Ramos (cell line): Measurements from ENCODE around the gene MVB12B.

Experiments
- in situ Hi-C: fragments of 300-500 bp; cut with MboI; formaldehyde crosslinking; loops from one replicate; pipeline ENCODE4 v1.14.3; 2022; ENCODE audit warnings: low sequenced_read_pairs; ENCODE audit not compliant: unreplicated experiment

Gene MVB12B

DNA sequence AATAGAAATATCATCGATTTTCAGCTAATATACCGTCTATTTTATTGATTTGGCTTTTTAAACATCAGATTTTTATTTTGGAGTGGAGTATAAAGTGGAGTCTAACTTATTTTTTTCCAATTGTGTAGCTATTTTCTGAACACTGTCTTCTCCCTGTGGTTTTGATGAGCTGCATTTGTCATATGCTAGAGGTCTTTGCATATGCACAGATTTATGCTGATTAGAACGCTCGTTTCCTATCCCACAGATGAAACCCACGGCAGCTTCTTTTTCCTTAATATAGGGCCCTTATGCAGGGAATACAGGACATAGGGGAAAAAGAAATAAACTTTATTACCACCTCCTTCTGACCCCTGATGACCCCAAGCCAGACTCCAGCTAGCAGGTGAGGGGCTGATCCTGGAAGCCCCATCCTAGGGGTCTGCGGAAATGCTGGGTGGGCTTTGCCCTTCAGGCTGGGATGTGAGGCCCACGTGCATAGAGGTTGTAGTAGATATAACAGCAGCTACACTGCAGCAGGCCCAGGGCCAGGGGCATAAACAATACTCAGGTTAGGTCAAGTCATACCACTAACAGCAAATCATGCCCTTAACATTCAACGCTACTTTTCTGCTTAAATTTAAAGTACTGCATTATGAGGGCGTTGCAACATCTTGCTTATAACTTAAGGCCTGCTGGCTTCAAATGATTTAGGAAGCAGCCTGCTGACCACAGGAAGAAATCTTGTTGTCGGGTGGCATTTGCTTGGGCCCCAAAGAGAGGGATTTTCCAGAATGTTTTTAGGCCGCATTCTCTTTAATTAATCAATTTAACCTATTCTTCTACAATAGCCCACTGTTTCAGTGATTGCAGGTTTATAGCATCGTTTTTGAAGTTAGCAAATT lies 28.5 kb downstream of the MVB12B start:
- in situ Hi-C loops: no loop called here

DNA sequence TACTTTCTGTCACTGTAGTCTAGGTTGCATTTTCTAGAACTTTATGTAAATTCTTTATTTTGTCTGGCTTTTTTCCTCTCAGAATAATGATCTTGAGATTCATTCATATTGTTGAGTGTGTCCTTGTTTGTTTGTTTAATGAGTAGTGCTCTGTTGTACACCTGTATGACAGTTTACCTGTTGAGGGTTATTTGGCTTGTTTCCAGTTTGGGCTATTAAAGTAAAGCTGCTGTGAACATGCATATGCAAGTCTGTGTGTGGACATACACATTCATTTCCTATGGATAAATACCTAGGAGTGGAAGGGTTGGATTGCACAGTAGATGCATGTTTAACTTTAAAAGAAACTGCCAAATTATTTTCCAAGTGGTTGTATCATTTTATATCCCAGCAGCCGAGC lies 30.4 kb downstream of the MVB12B start:
- in situ Hi-C loops: no loop called here

DNA sequence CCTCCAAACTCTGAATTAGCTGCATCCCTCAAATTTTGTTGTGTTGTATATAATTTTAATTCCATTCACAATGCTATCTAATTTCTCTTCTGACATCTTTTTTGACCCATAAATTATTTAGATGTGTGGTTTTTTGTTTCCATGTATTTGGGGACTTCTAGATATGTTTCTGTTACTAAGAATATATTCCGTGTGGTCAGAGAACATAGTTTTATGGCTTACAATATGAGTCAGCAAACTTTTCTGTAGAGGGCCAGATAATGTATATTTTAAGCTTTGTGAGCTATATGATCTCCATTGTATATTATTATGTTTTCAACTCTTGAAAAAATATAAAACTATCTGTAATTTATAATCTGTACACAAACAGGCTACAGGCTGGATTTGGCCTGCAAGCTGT lies 33.4 kb downstream of the MVB12B start:
- in situ Hi-C loops: no loop called here

DNA sequence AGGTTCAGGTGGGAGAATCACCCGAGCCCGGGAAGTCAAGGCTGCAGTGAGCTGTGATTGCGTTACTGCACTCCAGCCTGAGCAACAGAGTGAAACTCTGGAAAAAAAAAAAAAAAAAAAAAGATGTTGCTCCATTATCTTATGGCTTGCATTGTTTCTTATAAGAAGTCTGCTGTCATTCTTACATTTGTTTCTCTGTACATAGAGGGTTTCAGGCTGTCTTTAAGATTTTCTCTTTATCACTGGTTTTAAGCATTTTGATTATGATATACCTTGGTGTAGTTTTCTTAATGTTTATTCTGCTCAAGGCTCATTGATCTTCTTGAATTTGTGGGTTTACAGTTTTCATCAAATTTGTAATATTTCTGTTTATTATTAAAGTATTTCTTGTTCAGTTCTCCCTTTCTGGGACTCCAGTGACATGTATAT lies 35.2 kb downstream of the MVB12B start:
- in situ Hi-C loops: no loop called here

DNA sequence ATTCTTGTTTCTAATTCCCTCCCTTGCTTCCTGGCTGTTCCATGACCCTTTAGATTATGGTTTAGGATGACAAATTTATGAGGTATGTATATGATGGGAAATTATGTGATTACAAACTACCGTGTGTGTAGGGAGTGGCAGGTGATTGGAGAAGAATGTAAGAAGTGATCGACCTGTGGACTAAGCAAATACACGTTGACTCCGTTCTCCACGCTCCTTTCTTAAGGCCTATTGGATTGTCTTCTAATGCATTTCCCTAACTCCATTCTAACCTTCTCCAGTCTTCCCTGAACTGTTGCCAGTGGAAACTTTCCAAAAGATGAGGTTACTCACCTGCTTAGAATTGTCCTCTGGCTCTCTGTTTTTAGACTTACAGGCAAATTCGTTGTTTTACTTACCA lies 36.6 kb downstream of the MVB12B start:
- in situ Hi-C loops: no loop called here

DNA sequence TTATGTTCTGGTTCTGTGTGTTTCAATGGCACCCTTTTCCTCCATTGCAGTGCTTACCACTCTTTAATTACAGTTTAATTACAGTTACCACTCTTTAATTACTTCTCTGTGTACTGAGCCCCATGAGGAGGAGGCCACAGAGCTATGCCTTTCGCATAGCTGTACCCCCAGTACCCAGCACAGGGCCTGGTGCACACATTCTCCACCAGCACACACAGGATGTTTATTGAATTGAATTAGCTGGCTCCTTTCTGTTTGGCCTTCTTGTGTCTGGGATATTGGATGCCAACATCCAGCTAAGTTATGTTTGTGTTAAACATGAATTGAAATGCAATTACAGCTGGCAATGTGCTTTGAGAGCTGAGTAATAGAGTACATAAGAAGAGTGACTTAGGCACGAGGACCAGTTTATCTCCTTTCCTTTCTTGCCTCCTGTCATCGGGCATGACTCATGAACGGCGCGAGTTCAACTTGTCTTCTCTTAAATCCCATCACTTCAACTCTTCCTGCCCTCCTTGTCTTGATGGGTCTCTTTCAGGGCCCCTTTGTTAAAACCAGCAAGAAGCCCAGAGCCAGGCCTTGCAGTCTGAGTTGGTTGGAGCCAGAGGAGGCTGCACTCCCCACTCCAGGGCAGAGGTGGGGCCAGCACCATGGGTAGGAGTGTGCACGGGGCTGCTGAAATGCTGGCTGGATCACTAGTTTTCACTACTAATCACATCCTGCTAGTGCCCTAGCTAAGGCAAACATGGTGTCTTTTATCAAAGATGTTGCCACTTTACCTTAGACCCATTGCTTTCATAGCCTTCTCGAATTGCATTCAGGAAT lies 37.4 kb downstream of the MVB12B start:
- in situ Hi-C loops: no loop called here

DNA sequence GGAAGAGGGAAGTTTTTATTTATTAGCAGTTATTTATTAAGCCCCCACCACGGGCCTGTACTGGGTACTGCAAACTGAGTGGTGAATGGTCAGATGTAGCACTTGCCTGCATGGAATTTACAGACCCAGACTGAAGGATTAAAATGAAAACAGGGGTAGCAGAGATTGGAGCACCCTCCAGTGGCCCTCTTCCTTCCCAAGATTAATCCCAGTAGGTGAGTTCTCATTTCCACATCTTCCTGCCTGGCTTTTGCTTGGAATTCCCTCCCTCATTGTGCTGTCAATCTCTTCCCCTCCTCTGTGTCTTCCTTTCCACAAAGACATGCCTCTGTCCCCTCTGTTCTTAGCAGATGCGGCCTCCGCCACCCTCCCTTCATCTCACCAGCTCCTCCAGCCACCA lies 39.2 kb downstream of the MVB12B start:
- in situ Hi-C loops: no loop called here

DNA sequence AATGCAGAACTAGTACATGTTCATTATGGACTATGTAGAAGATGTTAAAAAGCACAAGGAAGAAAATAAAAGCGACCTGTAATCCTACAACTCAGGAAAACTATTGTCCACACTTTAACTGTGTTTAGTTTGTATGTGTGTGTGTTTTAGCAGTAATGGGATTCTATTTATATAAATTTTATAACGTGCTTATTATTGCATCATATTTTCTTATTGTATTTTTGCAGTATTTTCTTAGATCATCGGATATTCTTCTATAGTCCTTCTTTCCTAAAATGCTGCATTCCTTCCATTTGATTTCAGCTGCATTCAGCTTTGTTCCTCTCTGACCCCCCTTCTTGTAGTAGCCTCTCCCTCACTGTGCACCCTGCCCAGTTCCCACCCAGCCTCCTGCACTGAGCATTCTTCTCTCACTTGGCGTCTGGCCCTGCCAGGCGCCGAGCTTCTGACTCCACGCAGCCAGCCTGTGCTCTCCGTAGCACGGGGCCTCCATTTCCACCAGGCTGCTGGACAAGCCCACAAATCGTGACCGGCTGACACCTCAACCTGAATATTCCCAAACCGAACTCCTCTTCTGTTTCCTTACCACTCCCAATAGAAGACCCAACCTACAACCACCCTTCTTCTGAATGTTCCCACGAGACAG lies 39.9 kb downstream of the MVB12B start:
- in situ Hi-C loops: no loop called here

DNA sequence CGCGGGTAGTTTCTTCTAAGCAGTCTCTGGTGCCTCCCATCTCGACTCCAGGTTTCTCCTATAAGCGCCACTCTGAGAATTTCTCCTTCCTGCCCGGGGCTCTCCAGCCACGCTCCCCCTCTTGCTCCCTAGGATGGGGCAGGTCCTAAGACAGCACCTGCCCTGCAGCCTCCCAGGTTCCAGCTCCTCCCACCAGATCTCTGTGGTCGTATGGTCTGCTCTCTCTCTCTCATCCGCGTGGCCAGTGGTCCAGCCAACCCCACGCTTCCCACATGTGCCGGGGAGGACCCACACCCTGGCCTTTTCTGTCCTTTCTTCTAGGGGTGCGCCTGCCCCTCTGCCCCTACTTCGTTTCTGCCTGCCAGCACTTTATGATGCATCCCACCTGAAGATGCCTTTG lies 40.5 kb downstream of the MVB12B start:
- in situ Hi-C loops: no loop called here

DNA sequence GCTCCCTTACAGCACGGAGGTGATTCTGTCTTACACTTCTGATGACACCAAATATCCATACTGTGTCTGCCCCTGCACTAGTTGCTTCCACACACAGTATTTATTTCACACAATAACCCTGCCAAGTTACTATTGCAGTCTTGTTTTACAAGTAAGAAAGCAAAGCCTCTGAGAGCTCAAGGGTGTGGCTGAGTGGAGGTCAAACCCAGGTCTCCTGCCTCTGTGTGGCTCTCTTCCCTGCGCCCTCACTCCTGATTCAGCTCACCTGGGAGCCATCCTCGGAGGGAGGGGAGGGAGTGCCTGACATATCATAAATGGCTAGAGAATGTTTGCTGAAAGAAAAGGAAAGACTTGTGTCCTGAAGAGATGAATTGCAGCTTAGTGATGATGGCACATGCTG lies 41.0 kb downstream of the MVB12B start:
- in situ Hi-C loops: no loop called here

DNA sequence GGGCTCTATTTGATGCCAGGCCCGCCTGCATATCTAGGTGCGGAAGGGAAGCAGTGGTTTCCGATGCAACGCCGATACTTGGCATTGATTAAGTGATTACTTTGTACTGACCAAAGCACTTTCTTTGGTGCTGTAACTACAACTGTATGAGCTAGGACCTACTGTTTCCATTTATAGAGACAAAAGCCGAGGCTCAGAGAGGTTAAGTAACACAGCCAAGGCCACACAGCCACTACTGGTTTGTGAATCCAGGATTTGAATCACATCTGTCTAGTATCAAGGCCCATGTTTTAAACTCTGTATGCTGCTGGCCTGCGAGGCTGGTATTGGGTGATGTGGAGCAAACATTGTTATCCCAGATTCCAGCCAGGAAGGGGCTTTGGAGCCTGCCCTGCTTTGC lies 41.4 kb downstream of the MVB12B start:
- in situ Hi-C loops: no loop called here

DNA sequence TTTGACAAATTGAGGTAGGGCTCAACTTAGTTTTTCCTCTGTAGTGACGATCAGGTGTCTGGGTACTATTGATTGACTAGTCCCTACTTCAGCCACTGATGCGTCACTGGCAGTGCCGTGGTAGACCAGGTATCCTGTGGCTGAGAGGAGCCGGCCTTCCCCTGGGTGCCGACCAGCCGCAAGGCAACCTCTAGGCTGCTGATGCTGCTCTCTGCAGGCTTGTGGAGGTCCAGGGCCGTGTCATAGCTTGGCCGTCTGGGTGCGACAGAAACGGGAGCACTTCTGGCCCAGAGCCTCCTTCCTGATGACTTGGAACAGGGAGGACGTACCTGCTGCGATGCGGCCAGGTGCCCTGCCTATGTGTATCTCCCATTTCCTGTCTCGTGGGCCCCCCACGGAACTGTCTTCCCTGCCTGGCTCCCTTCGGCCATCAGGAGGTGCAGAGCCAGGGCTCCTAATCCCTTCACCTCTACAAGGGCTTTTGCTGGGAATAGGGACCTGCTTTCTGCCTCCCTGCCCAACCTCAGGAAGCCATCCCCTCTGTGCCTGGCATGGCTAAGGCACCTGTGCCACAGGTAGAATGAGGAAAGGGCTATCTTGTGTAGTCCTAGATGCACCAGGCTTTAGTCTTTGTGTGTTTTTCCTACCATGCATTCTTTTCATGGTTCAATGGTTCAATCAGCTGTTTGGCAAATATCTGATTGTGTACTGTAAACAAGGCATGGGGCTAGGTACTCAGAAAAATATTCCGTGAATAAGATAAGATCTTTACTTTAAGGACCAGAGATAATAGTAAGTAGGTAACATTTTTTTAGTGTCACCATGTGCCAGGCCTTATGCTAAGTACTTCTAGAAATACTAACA lies 44.6 kb downstream of the MVB12B start:
- in situ Hi-C loops: no loop called here

DNA sequence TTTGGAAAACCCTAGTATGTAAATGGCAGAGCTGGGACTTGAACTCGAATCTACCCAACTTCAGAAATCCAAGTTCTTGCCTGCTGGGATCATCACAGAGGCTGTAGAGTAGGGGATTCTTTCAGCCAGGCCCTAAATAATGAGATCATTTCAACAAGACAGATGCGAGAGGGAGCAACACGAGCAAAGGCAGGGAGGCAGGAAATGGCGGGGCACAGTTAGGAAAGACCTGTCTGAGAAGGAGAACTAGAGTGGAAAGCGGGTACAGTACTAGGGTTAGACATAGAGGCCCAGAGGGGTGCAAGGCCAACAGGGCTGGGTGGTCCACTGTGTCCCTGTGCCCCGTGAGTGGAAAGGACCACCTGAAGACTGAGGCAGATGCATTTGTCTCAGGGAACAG lies 46.1 kb downstream of the MVB12B start:
- in situ Hi-C loops: no loop called here

DNA sequence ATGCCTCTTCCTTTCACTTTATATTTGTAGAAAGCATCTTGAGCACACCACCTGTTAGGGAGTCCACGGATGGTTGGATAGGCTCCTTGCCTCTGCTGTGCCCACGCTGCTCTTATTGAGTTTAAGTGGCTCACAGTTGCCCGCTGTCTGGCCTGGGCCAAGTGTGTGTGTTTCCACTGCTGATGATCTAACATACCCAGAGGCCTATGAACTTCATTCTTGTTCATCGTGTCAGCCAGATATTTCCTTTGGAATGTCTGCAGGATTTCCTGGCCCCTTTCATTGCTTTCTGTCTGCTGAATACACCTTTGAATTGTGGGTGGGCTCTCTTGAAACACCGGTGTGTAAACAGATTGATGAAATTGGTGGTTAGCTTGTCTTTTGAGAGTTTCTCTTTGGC lies 46.6 kb downstream of the MVB12B start:
- in situ Hi-C loops: no loop called here

DNA sequence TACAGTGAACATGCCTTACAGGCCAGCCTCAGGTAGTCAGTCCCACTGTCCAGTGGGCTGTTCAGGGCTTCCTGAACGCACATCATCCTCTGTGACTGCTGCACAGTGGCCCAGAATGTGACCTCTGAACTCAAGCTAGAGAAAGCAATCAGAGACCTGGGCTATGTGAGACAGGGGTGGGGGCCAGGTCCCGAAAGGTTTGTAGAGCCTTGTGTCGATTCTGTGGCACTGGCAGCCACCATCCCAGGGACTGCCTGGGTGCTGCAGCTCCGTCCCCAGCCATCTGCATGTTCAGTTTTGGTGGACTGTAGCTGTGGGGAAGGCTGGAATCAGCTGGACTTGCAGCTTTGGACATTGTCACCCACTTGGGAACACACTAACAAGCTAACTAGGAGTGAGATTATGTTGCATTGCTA lies 47.7 kb downstream of the MVB12B start:
- in situ Hi-C loops: no loop called here

DNA sequence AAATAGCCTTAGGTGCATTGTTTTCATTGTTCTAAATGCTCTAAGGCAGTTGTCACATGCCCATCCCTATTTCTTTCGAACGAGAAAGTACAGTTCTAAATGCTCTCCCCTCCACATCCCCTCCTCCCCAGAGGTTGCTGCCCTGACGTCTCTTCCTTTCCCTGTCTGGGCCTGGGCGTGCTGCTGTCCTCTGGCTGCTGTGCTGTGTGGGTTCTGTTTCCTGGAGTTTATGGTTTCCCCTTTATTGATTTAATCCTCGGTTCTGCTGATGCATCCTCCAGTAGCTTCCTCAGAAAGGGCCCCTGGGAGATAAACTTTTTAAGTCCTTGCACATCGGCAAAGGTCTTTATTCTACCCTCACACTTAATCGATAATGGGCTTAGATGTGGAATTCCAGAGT lies 48.8 kb downstream of the MVB12B start:
- in situ Hi-C loops: no loop called here

DNA sequence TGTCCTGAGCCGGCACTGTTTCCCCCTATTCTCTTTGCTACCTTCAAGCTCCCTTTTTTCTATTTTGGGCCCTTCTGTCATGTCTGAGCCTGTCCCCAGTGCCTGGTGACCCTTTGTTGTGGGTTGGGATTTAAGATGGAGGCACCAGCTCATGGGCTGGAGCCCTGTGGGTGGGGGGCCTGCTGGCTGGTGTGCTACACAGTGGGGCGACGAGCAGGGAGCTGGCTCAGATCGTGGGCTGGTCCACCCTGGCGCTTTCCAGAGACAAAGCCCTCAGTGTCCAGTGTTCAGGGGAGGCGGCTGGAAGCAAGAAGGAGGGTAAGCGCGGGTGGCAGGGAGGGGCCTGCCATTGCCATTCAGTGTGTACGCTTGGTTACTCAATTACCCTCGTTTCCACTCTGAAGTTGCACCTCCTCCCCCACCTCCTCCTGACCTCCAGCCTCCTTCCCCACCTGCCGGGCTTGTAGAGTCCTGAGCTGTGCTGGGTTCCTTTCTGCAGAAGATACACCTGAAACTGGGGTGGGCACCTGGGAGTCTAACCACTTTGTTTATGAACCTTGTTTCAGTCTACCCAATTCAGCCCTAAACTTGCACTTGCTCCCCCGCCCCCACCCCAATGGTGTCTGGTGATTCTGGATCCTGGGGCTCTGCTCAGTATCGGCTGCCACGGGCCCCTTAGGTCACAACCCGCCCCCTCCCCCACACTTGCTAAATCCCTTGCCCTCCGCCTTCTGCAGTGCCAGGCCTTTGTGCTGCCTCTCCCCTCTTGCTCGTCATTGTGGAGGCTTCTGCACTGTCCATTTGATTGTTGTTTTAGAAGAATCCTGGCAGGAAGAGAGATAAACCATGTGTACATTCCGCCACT lies 49.9 kb downstream of the MVB12B start:
- in situ Hi-C loops: no loop called here

DNA sequence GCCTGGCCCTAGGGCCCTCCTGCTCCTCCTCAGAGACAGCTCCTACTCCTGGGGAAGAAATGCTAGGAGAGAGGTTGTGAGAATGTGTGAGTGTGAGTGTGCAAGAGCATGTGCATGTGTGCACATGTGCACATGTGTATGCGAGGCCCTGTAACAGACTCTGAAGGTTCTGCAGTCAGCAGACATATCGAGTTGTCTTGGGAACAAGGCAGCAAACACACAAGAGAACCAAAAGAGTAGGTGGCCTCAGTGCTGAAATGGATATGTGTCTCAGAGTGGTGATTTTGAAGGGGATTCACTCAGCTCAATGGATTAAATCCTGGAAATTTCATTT lies 50.5 kb downstream of the MVB12B start:
- in situ Hi-C loops: no loop called here

DNA sequence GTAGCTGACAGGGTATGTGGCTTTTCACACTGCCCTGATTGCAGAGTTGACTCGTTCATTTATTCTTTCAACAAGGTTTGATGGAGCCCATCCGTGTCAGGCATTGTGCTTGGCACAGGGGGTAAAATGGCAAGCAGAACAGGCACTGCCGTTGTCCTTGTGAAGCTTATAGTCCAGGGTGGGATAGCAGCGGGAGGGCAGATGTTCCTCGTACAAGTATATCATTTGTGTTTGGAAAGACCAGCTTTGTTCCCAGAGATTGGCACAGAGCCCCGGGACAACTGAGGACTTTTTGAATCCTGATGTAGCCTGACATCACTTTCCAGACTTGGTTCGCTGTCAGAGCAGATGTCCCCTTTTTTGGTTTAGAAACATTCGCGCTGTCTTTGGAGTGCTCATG lies 50.9 kb downstream of the MVB12B start:
- in situ Hi-C loops: no loop called here
